HG02798 (cell line): ENCODE measurements around the gene PKN1.
"Not testable (repeated sequence)": the region's sequence is repeated elsewhere in the genome, so short reads cannot be mapped to it uniquely, and the experiment has no call there.

ENCODE experiments used
- ATAC-seq: cut with Tn5 transposase; IDR thresholded peaks from one replicate; pipeline ENCODE4 v1.9.1; 2021; ENCODE audit warnings: mild to moderate bottlenecking; ENCODE audit not compliant: unreplicated experiment, poor library complexity

Gene PKN1

GRCh38 chr19:14452303-14452702, 19.2 kb downstream of the PKN1 start:
- ATAC-seq: not testable (repeated sequence)

- ATAC-seq: no peak
Measured at GRCh38 chr19:14459703-14460102, 26.6 kb downstream of the PKN1 start.

- ATAC-seq: no peak
Measured at GRCh38 chr19:14460935-14461334, 27.8 kb downstream of the PKN1 start.

- ATAC-seq: not testable (repeated sequence)
Measured at GRCh38 chr19:14462401-14462800, 29.3 kb downstream of the PKN1 start.

GRCh38 chr19:14463747-14464146, 30.6 kb downstream of the PKN1 start:
- ATAC-seq: no peak

GRCh38 chr19:14467391-14467790, 34.3 kb downstream of the PKN1 start:
- ATAC-seq: no peak

GRCh38 chr19:14467816-14468215, 34.7 kb downstream of the PKN1 start:
- ATAC-seq: no peak

GRCh38 chr19:14470031-14470876, 37.1 kb downstream of the PKN1 start:
- ATAC-seq: no peak

- no peak for ATAC-seq
Measured at GRCh38 chr19:14471436-14472187, 38.5 kb downstream of the PKN1 start.

- ATAC-seq: peak; percentile 53
Measured at GRCh38 chr19:14472202-14472938, 39.3 kb downstream of the PKN1 start.

- ATAC-seq: no peak
Measured at GRCh38 chr19:14473073-14473977, 40.2 kb downstream of the PKN1 start.

- no peak for ATAC-seq
Measured at GRCh38 chr19:14473978-14474578, 41.0 kb downstream of the PKN1 start.

- no peak for ATAC-seq
Measured at GRCh38 chr19:14474827-14475226, 41.7 kb downstream of the PKN1 start.

- ATAC-seq: no peak
Measured at GRCh38 chr19:14475251-14476073, 42.4 kb downstream of the PKN1 start, which contains the start of gene PTGER1. Gene PTGER1 (minus strand): TSS chr19:14475354. CDS start chr19:14474320, 1,034 bp downstream.

GRCh38 chr19:14476327-14476672, 43.2 kb downstream of the PKN1 start:
- ATAC-seq: no peak

- ATAC-seq: no peak
Measured at GRCh38 chr19:14476673-14477401, 43.7 kb downstream of the PKN1 start.

- ATAC-seq: no peak
Measured at GRCh38 chr19:14477418-14478112, 44.5 kb downstream of the PKN1 start.
